GM12878 (cell line): Measurements from ENCODE around the gene TNF.

Experiments
- BHLHE40 ChIP-seq, 2 experiments: fragments of 450-650 bp in 1 of 2; IDR thresholded peaks; 2 replicates each; pipeline ENCODE4 v1.6.1; 2011 to 2017; ENCODE audit warnings: low read depth in 2 of 2, borderline replicate concordance in 1 of 2, improper control_type of control experiment in 1 of 2, low read length in 1 of 2, mild to moderate bottlenecking in 1 of 2
- BRCA1 ChIP-seq: IDR thresholded peaks from 2 replicates; pipeline ENCODE4 v1.6.1; 2011; ENCODE audit warnings: low read depth, low read length, improper control_type of control experiment
- MXI1 ChIP-seq: fragments of 150-350 bp; IDR thresholded peaks from 2 replicates; pipeline ENCODE4 v1.6.1; 2011; ENCODE audit warnings: low read depth, mild to moderate bottlenecking, inconsistent platforms, low read length, improper control_type of control experiment
- MYC ChIP-seq: IDR thresholded peaks from 2 replicates; pipeline ENCODE4 v1.6.1; 2011; ENCODE audit warnings: mild to moderate bottlenecking, low read length, moderate library complexity, inconsistent platforms; ENCODE audit not compliant: insufficient read depth, insufficient replicate concordance, insufficient read length, severe bottlenecking
- POLR2A ChIP-seq: IDR thresholded peaks from 2 replicates; pipeline ENCODE4 v1.6.1; 2011; ENCODE audit warnings: low read depth, mild to moderate bottlenecking, low read length
- POLR2AphosphoS5 ChIP-seq: IDR thresholded peaks from 2 replicates; pipeline ENCODE4 v1.6.1; 2011; ENCODE audit warnings: mild to moderate bottlenecking, low read length, inconsistent platforms
- RAD21 ChIP-seq: IDR thresholded peaks from 2 replicates; pipeline ENCODE4 v1.6.1; 2011; ENCODE audit warnings: mild to moderate bottlenecking, low read depth, low read length, moderate library complexity; ENCODE audit not compliant: insufficient read depth
- RELA ChIP-seq: fragments of 450-650 bp; IDR thresholded peaks from 2 replicates; pipeline ENCODE4 v1.8.0; 2014; ENCODE audit warnings: borderline replicate concordance; ENCODE audit not compliant: partially characterized antibody
- TCF12 ChIP-seq: IDR thresholded peaks from 2 replicates; pipeline ENCODE4 v1.6.1; 2011; ENCODE audit warnings: low read depth, mild to moderate bottlenecking, low read length
- YBX1 ChIP-seq: fragments of 450-650 bp; IDR thresholded peaks from 2 replicates; pipeline ENCODE4 v1.6.1; 2016; ENCODE audit warnings: antibody characterized with exemption
- ZNF217 ChIP-seq: fragments of 450-650 bp; IDR thresholded peaks from 2 replicates; pipeline ENCODE4 v1.6.1; 2017; ENCODE audit warnings: antibody characterized with exemption, mild to moderate bottlenecking
- ZSCAN29 ChIP-seq: fragments of 450-650 bp; IDR thresholded peaks from 2 replicates; pipeline ENCODE4 v1.6.1; 2017; ENCODE audit warnings: mild to moderate bottlenecking, moderate library complexity
- TF ChIP-seq, protein P1 (sequence below): fragments of 450-650 bp; IDR thresholded peaks from 2 replicates; pipeline ENCODE4 v1.6.1; 2017; ENCODE audit warnings: antibody characterized with exemption, mild to moderate bottlenecking, moderate library complexity
- TF ChIP-seq, protein P2 (sequence below), 3 experiments: IDR thresholded peaks in 2 of 3; conservative IDR thresholded peaks in 1 of 3; 2 replicates each; pipeline ENCODE4 v1.5.1; 2011; ENCODE audit warnings: low read depth in 3 of 3, low read length in 3 of 3, mild to moderate bottlenecking in 3 of 3, control low read depth in 2 of 3, moderate library complexity in 2 of 3, inconsistent platforms in 1 of 3, mixed read lengths in 1 of 3; ENCODE audit not compliant: control insufficient read depth in 2 of 3, insufficient read depth in 1 of 3; ENCODE audit errors: extremely low read depth in 1 of 3

DNA sequence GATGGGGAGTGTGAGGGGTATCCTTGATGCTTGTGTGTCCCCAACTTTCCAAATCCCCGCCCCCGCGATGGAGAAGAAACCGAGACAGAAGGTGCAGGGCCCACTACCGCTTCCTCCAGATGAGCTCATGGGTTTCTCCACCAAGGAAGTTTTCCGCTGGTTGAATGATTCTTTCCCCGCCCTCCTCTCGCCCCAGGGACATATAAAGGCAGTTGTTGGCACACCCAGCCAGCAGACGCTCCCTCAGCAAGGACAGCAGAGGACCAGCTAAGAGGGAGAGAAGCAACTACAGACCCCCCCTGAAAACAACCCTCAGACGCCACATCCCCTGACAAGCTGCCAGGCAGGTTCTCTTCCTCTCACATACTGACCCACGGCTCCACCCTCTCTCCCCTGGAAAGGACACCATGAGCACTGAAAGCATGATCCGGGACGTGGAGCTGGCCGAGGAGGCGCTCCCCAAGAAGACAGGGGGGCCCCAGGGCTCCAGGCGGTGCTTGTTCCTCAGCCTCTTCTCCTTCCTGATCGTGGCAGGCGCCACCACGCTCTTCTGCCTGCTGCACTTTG, at the start of gene TNF:
- TF ChIP-seq YBX1: no peak
- peak; percentile 63 for TF ChIP-seq MXI1
- TF ChIP-seq, protein P1, sequence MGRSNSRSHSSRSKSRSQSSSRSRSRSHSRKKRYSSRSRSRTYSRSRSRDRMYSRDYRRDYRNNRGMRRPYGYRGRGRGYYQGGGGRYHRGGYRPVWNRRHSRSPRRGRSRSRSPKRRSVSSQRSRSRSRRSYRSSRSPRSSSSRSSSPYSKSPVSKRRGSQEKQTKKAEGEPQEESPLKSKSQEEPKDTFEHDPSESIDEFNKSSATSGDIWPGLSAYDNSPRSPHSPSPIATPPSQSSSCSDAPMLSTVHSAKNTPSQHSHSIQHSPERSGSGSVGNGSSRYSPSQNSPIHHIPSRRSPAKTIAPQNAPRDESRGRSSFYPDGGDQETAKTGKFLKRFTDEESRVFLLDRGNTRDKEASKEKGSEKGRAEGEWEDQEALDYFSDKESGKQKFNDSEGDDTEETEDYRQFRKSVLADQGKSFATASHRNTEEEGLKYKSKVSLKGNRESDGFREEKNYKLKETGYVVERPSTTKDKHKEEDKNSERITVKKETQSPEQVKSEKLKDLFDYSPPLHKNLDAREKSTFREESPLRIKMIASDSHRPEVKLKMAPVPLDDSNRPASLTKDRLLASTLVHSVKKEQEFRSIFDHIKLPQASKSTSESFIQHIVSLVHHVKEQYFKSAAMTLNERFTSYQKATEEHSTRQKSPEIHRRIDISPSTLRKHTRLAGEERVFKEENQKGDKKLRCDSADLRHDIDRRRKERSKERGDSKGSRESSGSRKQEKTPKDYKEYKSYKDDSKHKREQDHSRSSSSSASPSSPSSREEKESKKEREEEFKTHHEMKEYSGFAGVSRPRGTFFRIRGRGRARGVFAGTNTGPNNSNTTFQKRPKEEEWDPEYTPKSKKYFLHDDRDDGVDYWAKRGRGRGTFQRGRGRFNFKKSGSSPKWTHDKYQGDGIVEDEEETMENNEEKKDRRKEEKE: no peak
- TF ChIP-seq ZNF217: no peak
- peak; percentile 39 to 56; a peak in 2 of 4 replicates for TF ChIP-seq BHLHE40 (IDR thresholded peaks at IDR 0.05; ENCODE audit: borderline replicate concordance in 1 of 2, low read depth in 2 of 2, low read length in 1 of 2)
- 0 out of 2 replicates have a peak, but pooled peaks have one; percentile 12 for TF ChIP-seq RAD21
- TF ChIP-seq, protein P2, sequence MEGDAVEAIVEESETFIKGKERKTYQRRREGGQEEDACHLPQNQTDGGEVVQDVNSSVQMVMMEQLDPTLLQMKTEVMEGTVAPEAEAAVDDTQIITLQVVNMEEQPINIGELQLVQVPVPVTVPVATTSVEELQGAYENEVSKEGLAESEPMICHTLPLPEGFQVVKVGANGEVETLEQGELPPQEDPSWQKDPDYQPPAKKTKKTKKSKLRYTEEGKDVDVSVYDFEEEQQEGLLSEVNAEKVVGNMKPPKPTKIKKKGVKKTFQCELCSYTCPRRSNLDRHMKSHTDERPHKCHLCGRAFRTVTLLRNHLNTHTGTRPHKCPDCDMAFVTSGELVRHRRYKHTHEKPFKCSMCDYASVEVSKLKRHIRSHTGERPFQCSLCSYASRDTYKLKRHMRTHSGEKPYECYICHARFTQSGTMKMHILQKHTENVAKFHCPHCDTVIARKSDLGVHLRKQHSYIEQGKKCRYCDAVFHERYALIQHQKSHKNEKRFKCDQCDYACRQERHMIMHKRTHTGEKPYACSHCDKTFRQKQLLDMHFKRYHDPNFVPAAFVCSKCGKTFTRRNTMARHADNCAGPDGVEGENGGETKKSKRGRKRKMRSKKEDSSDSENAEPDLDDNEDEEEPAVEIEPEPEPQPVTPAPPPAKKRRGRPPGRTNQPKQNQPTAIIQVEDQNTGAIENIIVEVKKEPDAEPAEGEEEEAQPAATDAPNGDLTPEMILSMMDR (IDR thresholded peaks at IDR 0.05 in 2 of 3, conservative IDR thresholded peaks at IDR 0.05 in 1 of 3; ENCODE audit: control insufficient read depth in 2 of 3, extremely low read depth in 1 of 3, insufficient read depth in 1 of 3, low read depth in 3 of 3, low read length in 3 of 3): no peak
- no peak for TF ChIP-seq TCF12
- no peak for TF ChIP-seq BRCA1
- TF ChIP-seq RELA: peak; percentile 51
- TF ChIP-seq POLR2AphosphoS5: peak; percentile 100
- TF ChIP-seq MYC: no peak
- TF ChIP-seq POLR2A: peak; percentile 99
- TF ChIP-seq ZSCAN29: no peak
